ENCODE data around the gene TENM3. TPM values are rescaled to one million over a fixed set of nuclear protein-coding genes. Genes with fewer than 3 reads are reported as not detected.

Gene TENM3
- total and polyA plus RNA-seq, 2 donors (not counting 3 experiments of a cell fraction or from before 2014, with no cell fraction given), result 3.2 to 6.2 TPM

DNA sequence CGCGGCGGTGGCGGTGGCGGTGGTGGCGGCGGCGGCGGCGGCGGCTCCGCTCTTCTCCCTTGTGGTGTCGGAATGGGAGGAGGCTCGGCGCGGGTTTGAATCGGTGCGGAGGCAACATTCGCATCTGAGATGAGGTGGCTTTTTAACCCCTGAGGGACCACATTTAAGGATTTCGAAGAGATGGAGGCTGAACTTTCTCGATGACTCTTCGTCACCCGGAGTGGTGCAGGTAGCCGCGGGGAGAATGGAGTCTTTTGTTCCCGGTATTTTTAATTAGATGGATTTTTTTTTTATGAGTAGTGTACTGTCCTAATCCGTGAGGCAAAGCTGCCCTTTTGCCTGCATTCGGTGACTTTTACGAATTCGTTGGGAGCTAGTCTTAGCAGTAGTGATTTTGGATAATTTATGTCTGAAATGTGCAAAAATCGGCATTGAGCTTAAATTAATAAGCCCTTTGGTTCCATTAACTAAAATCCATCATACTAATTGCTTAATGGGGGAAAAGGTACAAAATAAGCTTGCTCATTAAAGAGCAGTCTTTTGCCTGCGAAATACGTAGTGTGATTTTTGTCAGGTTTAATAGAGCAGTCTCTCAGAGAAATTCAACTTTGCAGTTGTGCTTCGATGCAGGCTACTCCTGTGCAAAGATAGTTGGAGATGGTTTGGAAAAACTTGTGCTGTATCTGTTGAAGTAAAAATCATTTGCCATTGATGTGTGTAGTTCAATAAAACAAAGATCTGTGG lies 206.2 kb downstream of the TENM3 start:
- Histone ChIP-seq H3K27ac (ENCODE audit: insufficient read depth, low read depth, low read length) (no peak overlapping the region), H3K9me3 (replicated peaks; ENCODE audit: control insufficient read depth, insufficient read depth, low read length) (no peaks in the 10 kb centered on the region), H3K79me2 (ENCODE audit: control insufficient read depth, insufficient read depth, low read length) (no peaks in the 10 kb centered on the region), H3K27me3 (ENCODE audit: control insufficient read depth in 2 of 2, insufficient read depth in 2 of 2, low read length in 2 of 2) (peaks cover 34 to 61% of the 10 kb centered on the region in 2 experiments), H3K9me1 (replicated peaks; ENCODE audit: control insufficient read depth, extremely low read depth, insufficient read depth, low read length) (no peaks in the 10 kb centered on the region), H2AFZ (ENCODE audit: low read depth, low read length) (peak overlapping the region; percentile 73), H3K9ac (replicated peaks; ENCODE audit: extremely low read depth, insufficient read depth, low read length) (no peak overlapping the region), H3K36me3 (ENCODE audit: control insufficient read depth in 2 of 2, extremely low read depth in 1 of 2, insufficient read depth in 2 of 2, low read length in 2 of 2) (no peaks in the 10 kb centered on the region), H3K4me2 (ENCODE audit: insufficient read depth, low read length) (peak overlapping the region; percentile 40), H4K20me1 (replicated peaks; ENCODE audit: control insufficient read depth, extremely low read depth, insufficient read depth, low read length) (no peaks in the 10 kb centered on the region), H3K4me1 (ENCODE audit: control insufficient read depth, extremely low read depth, insufficient read depth, low read length) (peaks cover 11% of the 10 kb centered on the region), H3K4me3 (replicated peaks in 1 of 3; ENCODE audit: insufficient read depth in 1 of 3, low read depth in 1 of 3, low read length in 3 of 3) (peak overlapping the region in 2 of 3 experiments; percentile 47 to 54)
- DNase-seq (ENCODE audit: low read depth, low spot score) (peak; percentile 34), FAIRE-seq (no peak)
- ChIA-PET CTCF (interaction anchor here (1.3 kb wide), 1 partner anchor 356 kb away, joined by 3 read pairs; no protein-coding TSS in a partner anchor), POLR2A (no interaction called here)
- intact Hi-C loops (cut with micrococcal nuclease) (loop anchor here (2.0 to 5.0 kb wide), 3 partner anchors 303 to 357 kb away; no protein-coding TSS in a partner anchor), dilution Hi-C loops (cut with MboI; ENCODE audit: extremely low pct_ligation_motif_present, low sequenced_read_pairs) (no loop called here)
- no TSS peak for BruUV-seq (replicated peaks)
- TF ChIP-seq, protein P1, sequence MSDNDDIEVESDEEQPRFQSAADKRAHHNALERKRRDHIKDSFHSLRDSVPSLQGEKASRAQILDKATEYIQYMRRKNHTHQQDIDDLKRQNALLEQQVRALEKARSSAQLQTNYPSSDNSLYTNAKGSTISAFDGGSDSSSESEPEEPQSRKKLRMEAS (IDR thresholded peaks at IDR 0.05; ENCODE audit: insufficient read depth, insufficient read length), result no peak
- no peak for TF ChIP-seq POLR2A (IDR thresholded peaks at IDR 0.05; ENCODE audit: low read depth, low read length)
- TF ChIP-seq MYC (IDR thresholded peaks at IDR 0.05; ENCODE audit: low read depth, low read length), result no peak
- TF ChIP-seq, protein P2, sequence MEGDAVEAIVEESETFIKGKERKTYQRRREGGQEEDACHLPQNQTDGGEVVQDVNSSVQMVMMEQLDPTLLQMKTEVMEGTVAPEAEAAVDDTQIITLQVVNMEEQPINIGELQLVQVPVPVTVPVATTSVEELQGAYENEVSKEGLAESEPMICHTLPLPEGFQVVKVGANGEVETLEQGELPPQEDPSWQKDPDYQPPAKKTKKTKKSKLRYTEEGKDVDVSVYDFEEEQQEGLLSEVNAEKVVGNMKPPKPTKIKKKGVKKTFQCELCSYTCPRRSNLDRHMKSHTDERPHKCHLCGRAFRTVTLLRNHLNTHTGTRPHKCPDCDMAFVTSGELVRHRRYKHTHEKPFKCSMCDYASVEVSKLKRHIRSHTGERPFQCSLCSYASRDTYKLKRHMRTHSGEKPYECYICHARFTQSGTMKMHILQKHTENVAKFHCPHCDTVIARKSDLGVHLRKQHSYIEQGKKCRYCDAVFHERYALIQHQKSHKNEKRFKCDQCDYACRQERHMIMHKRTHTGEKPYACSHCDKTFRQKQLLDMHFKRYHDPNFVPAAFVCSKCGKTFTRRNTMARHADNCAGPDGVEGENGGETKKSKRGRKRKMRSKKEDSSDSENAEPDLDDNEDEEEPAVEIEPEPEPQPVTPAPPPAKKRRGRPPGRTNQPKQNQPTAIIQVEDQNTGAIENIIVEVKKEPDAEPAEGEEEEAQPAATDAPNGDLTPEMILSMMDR (IDR thresholded peaks at IDR 0.05; ENCODE audit: extremely low read depth in 1 of 2, insufficient read depth in 1 of 2, low read depth in 1 of 2, low read length in 2 of 2), result no peak
- TF ChIP-seq POLR2AphosphoS5 (IDR thresholded peaks at IDR 0.05; ENCODE audit: insufficient read depth, low read depth, low read length), result no peak
- TF ChIP-seq FOS (IDR thresholded peaks at IDR 0.05; ENCODE audit: borderline replicate concordance, insufficient read depth, low read length), result no peak
- TF ChIP-seq EZH2 (IDR thresholded peaks at IDR 0.05; ENCODE audit: borderline replicate concordance, low read depth, low read length, severe bottlenecking), result no peak
- no peak for TF ChIP-seq JUN (IDR thresholded peaks at IDR 0.05; ENCODE audit: borderline replicate concordance, insufficient read depth, insufficient read length, low read depth)
- no peak for TF ChIP-seq GATA2 (IDR thresholded peaks at IDR 0.05; ENCODE audit: insufficient read depth, insufficient read length, low read depth, low read length)
